Progenitor cell of endocrine pancreas (in vitro differentiated cells): Measurements from ENCODE around the gene LPP. TPM values are rescaled to one million over a fixed set of nuclear protein-coding genes. Genes with fewer than 3 reads are reported as not detected.

Source experiments
- DNase-seq: peaks from one replicate; pipeline ENCODE4 v3.0.0; 2021; ENCODE audit warnings: low spot score; ENCODE audit not compliant: unreplicated experiment
- H3K27ac Mint-ChIP-seq: 2 replicates; pipeline ENCODE4 v1.8.0; 2021; ENCODE audit warnings: mild to moderate bottlenecking, moderate library complexity, mixed read lengths
- H3K27me3 Mint-ChIP-seq: 2 replicates; pipeline ENCODE4 v1.8.0; 2021; ENCODE audit warnings: mixed read lengths
- H3K36me3 Mint-ChIP-seq: 2 replicates; pipeline ENCODE4 v1.8.0; 2022; ENCODE audit warnings: mixed read lengths; ENCODE audit not compliant: insufficient read depth
- H3K4me1 Mint-ChIP-seq: 2 replicates; pipeline ENCODE4 v1.8.0; 2021; ENCODE audit warnings: low read depth, mixed read lengths
- H3K4me3 Mint-ChIP-seq: 2 replicates; pipeline ENCODE4 v1.8.0; 2021; ENCODE audit warnings: low read depth, mild to moderate bottlenecking, moderate library complexity, mixed read lengths
- H3K9me3 Mint-ChIP-seq: 2 replicates; pipeline ENCODE4 v1.8.0; 2021; ENCODE audit warnings: low read depth, mixed read lengths
- CTCF ChIP-seq: fragments of 200-600 bp; sonication (generic); IDR thresholded peaks from one replicate; pipeline ENCODE4 v1.5.0; 2021; ENCODE audit warnings: antibody characterized with exemption, mild to moderate bottlenecking; ENCODE audit not compliant: unreplicated experiment
- total RNA-seq: library from RNA; stranded (reverse); gene quantifications from 2 replicates; pipeline ENCODE4 v1.2.1, GENCODE V29; 2021

Gene LPP
- total RNA-seq, 1 donor from 2014 or later, result 131 TPM

- H3K9me3 Mint-ChIP-seq, result no peaks in the 10 kb centered on the region
- no peak for TF ChIP-seq CTCF
- DNase-seq, result no peak
- H3K4me3 Mint-ChIP-seq, result no peak overlapping the region
- H3K4me1 Mint-ChIP-seq, result peaks cover 5% of the 10 kb centered on the region
- no peaks in the 10 kb centered on the region for H3K27me3 Mint-ChIP-seq
- H3K36me3 Mint-ChIP-seq, result peaks cover 5% of the 10 kb centered on the region
- H3K27ac Mint-ChIP-seq, result no peak overlapping the region
Observed at GRCh38 chr3:188760408-188760807, 606.5 kb downstream of the LPP start.

GRCh38 chr3:188761439-188761838, 607.5 kb downstream of the LPP start:
- no peak for TF ChIP-seq CTCF
- H3K36me3 Mint-ChIP-seq, result peaks cover 5% of the 10 kb centered on the region
- no peaks in the 10 kb centered on the region for H3K9me3 Mint-ChIP-seq
- H3K27ac Mint-ChIP-seq, result peak overlapping the region; percentile 29
- no peak overlapping the region for H3K4me3 Mint-ChIP-seq
- no peaks in the 10 kb centered on the region for H3K27me3 Mint-ChIP-seq
- peaks cover 5% of the 10 kb centered on the region for H3K4me1 Mint-ChIP-seq
- no peak for DNase-seq

- TF ChIP-seq CTCF, result no peak
- DNase-seq, result no peak
- Mint-ChIP-seq H3K27ac (no peak overlapping the region), H3K4me3 (no peak overlapping the region), H3K36me3 (peaks cover 5% of the 10 kb centered on the region), H3K9me3 (no peaks in the 10 kb centered on the region), H3K27me3 (no peaks in the 10 kb centered on the region), H3K4me1 (peaks cover 5% of the 10 kb centered on the region)
Observed at GRCh38 chr3:188761964-188762363, 608.0 kb downstream of the LPP start.

- Mint-ChIP-seq H3K27ac (no peak overlapping the region), H3K4me1 (peaks cover 5% of the 10 kb centered on the region), H3K27me3 (no peaks in the 10 kb centered on the region), H3K36me3 (peaks cover 5% of the 10 kb centered on the region), H3K4me3 (no peak overlapping the region), H3K9me3 (no peaks in the 10 kb centered on the region)
- no peak for TF ChIP-seq CTCF
- DNase-seq, result no peak
Observed at GRCh38 chr3:188764609-188765008, 610.7 kb downstream of the LPP start.

GRCh38 chr3:188769831-188770230, 615.9 kb downstream of the LPP start:
- DNase-seq, result no peak
- no peak for TF ChIP-seq CTCF
- Mint-ChIP-seq H3K9me3 (no peaks in the 10 kb centered on the region), H3K36me3 (no peaks in the 10 kb centered on the region), H3K27ac (no peak overlapping the region), H3K4me3 (no peak overlapping the region), H3K27me3 (no peaks in the 10 kb centered on the region), H3K4me1 (no peaks in the 10 kb centered on the region)
